ENCODE results near the gene KIFC3. TPM values are rescaled to one million over a fixed set of nuclear protein-coding genes. Genes with fewer than 3 reads are reported as not detected.
"Not testable (repeated sequence)": the region's sequence is repeated elsewhere in the genome, so short reads cannot be mapped to it uniquely, and the experiment has no call there.

KIFC3 gene
- total RNA-seq, 1 donor = 40.5 TPM

DNA sequence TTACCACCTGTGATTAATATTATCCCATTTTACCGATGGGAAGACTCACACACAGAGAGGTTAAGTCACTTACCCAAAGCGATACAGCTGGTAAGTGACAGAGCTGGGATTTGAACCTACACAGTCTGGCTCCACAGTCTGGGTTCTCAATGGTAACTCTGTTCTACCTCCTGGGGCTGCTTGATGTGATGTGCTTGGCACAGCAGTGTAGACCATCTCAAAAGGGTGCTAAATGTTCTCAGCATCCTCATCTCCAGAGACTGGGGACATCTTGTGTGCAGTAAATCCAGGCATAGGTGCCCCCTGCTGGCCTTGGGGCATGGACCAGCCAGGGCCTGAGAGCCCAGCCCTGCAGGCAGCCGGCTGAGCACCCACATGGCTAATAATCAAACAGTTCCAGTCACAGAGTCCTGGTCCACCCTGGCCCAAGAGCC lies 82.1 kb downstream of the KIFC3 start:
- H3K27me3 ChIP-seq (ENCODE audit: insufficient read depth, low read length) = peaks cover 7% of the 10 kb centered on the region
- TF ChIP-seq CTCF (IDR thresholded peaks at IDR 0.05; ENCODE audit: extremely low read depth, low read depth, low read length) = peak; percentile 77
- no peak overlapping the region for H2AFZ ChIP-seq (ENCODE audit: low read length)
- H3K4me2 ChIP-seq (ENCODE audit: insufficient read depth, low read length) = no peak overlapping the region
- H3K4me1 ChIP-seq (ENCODE audit: insufficient read depth, low read length) = no peaks in the 10 kb centered on the region
- no peaks in the 10 kb centered on the region for H3K36me3 ChIP-seq (ENCODE audit: insufficient read depth, low read length)
- no peaks in the 10 kb centered on the region for H4K20me1 ChIP-seq (ENCODE audit: insufficient read depth, low read length)
- no peak overlapping the region for H3K27ac ChIP-seq (ENCODE audit: low read depth, low read length)
- DNase-seq (ENCODE audit: insufficient read length, low spot score, missing footprints) = peak; percentile 89
- no peaks in the 10 kb centered on the region for H3K79me2 ChIP-seq (ENCODE audit: insufficient read depth, low read length)
- no peaks in the 10 kb centered on the region for H3K9me3 ChIP-seq (ENCODE audit: low read depth, low read length)
- no peak overlapping the region for H3K4me3 ChIP-seq (ENCODE audit: insufficient read depth, low read length)

- Histone ChIP-seq H3K79me2 (ENCODE audit: insufficient read depth, low read length) (no peaks in the 10 kb centered on the region), H3K4me3 (ENCODE audit: insufficient read depth, low read length) (no peak overlapping the region), H3K27ac (ENCODE audit: low read depth, low read length) (no peak overlapping the region), H3K27me3 (ENCODE audit: insufficient read depth, low read length) (peaks cover 57% of the 10 kb centered on the region), H4K20me1 (ENCODE audit: insufficient read depth, low read length) (no peaks in the 10 kb centered on the region), H3K4me1 (ENCODE audit: insufficient read depth, low read length) (no peaks in the 10 kb centered on the region), H3K4me2 (ENCODE audit: insufficient read depth, low read length) (no peak overlapping the region), H2AFZ (ENCODE audit: low read length) (no peak overlapping the region), H3K9me3 (ENCODE audit: low read depth, low read length) (no peaks in the 10 kb centered on the region), H3K36me3 (ENCODE audit: insufficient read depth, low read length) (no peaks in the 10 kb centered on the region)
- no peak for TF ChIP-seq CTCF (IDR thresholded peaks at IDR 0.05; ENCODE audit: extremely low read depth, low read depth, low read length)
- DNase-seq (ENCODE audit: insufficient read length, low spot score, missing footprints) = no peak
Observed at GRCh38 chr16:57714047-57714446, 88.2 kb downstream of the KIFC3 start.

DNA sequence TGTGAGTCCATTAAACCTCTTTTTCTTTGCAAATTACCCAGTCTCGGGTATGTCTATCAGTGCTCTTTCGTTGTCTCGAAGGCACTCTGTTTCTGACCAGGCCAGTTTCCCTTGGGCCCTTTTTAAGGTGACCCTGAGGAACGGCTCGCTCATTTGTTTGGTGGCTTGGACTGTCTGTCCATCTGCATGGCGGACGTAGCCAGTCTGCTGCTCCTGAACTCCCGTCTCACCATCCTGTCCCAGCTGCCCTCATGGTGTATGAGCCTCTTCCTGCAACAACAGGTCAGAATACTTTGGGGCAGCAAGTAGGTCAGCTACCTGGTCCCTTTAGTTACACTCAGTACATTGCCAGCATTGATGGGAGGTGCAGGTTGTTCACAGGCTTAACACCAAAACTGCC lies 88.7 kb downstream of the KIFC3 start:
- no peak for TF ChIP-seq CTCF (IDR thresholded peaks at IDR 0.05; ENCODE audit: extremely low read depth, low read depth, low read length)
- Histone ChIP-seq H4K20me1 (ENCODE audit: insufficient read depth, low read length) (no peaks in the 10 kb centered on the region), H2AFZ (ENCODE audit: low read length) (no peak overlapping the region), H3K27me3 (ENCODE audit: insufficient read depth, low read length) (peaks cover 57% of the 10 kb centered on the region), H3K36me3 (ENCODE audit: insufficient read depth, low read length) (no peaks in the 10 kb centered on the region), H3K27ac (ENCODE audit: low read depth, low read length) (no peak overlapping the region), H3K4me3 (ENCODE audit: insufficient read depth, low read length) (no peak overlapping the region), H3K9me3 (ENCODE audit: low read depth, low read length) (no peaks in the 10 kb centered on the region), H3K4me1 (ENCODE audit: insufficient read depth, low read length) (no peaks in the 10 kb centered on the region), H3K4me2 (ENCODE audit: insufficient read depth, low read length) (no peak overlapping the region), H3K79me2 (ENCODE audit: insufficient read depth, low read length) (no peaks in the 10 kb centered on the region)
- DNase-seq (ENCODE audit: insufficient read length, low spot score, missing footprints) = no peak

DNA sequence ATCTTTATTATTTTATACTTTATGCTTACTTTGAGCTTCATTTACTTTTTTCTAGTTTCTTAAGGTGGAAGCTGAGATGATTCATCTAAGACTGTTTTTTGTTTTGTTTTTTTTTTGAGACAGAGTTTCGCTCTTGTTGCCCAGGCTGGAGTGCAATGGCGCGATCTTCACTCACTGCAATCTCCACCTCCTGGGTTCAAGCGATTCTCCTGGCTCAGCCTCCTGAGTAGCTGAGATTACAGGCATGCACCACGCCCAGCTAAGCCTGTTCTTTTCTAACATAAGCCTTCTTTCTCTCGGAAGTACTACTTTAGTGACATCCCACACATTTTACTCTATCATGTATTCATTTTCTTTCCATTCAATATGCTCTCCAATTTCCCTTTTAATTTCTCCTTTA lies 89.7 kb downstream of the KIFC3 start:
- not testable (repeated sequence) for H4K20me1 ChIP-seq (ENCODE audit: insufficient read depth, low read length); H3K79me2 ChIP-seq (ENCODE audit: insufficient read depth, low read length); H3K9me3 ChIP-seq (ENCODE audit: low read depth, low read length); H3K36me3 ChIP-seq (ENCODE audit: insufficient read depth, low read length); H2AFZ ChIP-seq (ENCODE audit: low read length); H3K27ac ChIP-seq (ENCODE audit: low read depth, low read length); H3K4me1 ChIP-seq (ENCODE audit: insufficient read depth, low read length); H3K4me2 ChIP-seq (ENCODE audit: insufficient read depth, low read length); DNase-seq (ENCODE audit: insufficient read length, low spot score, missing footprints); H3K4me3 ChIP-seq (ENCODE audit: insufficient read depth, low read length)
- peaks cover 57% of the 10 kb centered on the region for H3K27me3 ChIP-seq (ENCODE audit: insufficient read depth, low read length)

All from osteoblast (primary cell).